Neural progenitor cell (in vitro differentiated cells): ENCODE results near the gene CREBL2. TPM values are rescaled to one million over a fixed set of nuclear protein-coding genes. Genes with fewer than 3 reads are reported as not detected.
A peak's percentile ranks its signal among the peaks of the same experiment; 100 is the strongest.
"Not testable (repeated sequence)": the region's sequence is repeated elsewhere in the genome, so short reads cannot be mapped to it uniquely, and the experiment has no call there.

Experiments
- DNase-seq: peaks from one replicate; pipeline ENCODE4 v3.0.0-alpha.2; 2016; ENCODE audit warnings: low spot score
- H2AFZ ChIP-seq: fragments of 200-600 bp; sonication (generic); replicated peaks from 2 replicates; pipeline ENCODE4 v1.6.1; 2016; ENCODE audit warnings: antibody characterized with exemption
- H3F3A ChIP-seq: fragments of 200-600 bp; sonication (generic); 2 replicates; pipeline ENCODE4 v1.6.1; 2016; ENCODE audit warnings: antibody characterized with exemption, low read depth
- H3K27ac ChIP-seq: fragments of 200-600 bp; sonication (generic); 2 replicates; pipeline ENCODE4 v1.5.1; 2016; ENCODE audit warnings: mild to moderate bottlenecking
- H3K27me3 ChIP-seq: fragments of 200-600 bp; sonication (generic); 2 replicates; pipeline ENCODE4 v1.6.1; 2016; ENCODE audit warnings: mild to moderate bottlenecking, moderate library complexity
- H3K36me3 ChIP-seq: fragments of 200-600 bp; sonication (generic); 2 replicates; pipeline ENCODE4 v1.5.1; 2016
- H3K4me1 ChIP-seq: fragments of 200-600 bp; sonication (generic); 2 replicates; pipeline ENCODE4 v1.6.1; 2016; ENCODE audit warnings: mixed run types
- H3K4me2 ChIP-seq: fragments of 200-600 bp; sonication (generic); 2 replicates; pipeline ENCODE4 v1.6.1; 2016
- H3K4me3 ChIP-seq: fragments of 200-600 bp; sonication (generic); 2 replicates; pipeline ENCODE4 v1.5.1; 2016
- H3K79me2 ChIP-seq: fragments of 200-600 bp; sonication (generic); 2 replicates; pipeline ENCODE4 v1.6.1; 2016; ENCODE audit warnings: low read depth
- H3K9ac ChIP-seq: fragments of 200-600 bp; sonication (generic); 2 replicates; pipeline ENCODE4 v1.6.1; 2016
- H3K9me3 ChIP-seq: fragments of 200-600 bp; sonication (generic); 2 replicates; pipeline ENCODE4 v1.5.1; 2016; ENCODE audit warnings: low read depth
- H4K20me1 ChIP-seq: fragments of 200-600 bp; sonication (generic); 2 replicates; pipeline ENCODE4 v1.6.1; 2016; ENCODE audit warnings: low read depth
- H3K27ac Mint-ChIP-seq: 3 replicates; pipeline ENCODE4 v1.8.0; 2021; ENCODE audit warnings: mixed read lengths
- H3K27me3 Mint-ChIP-seq: 2 replicates; pipeline ENCODE4 v1.8.0; 2022; ENCODE audit warnings: low read depth, mild to moderate bottlenecking, inconsistent platforms, moderate library complexity, mixed read lengths; ENCODE audit not compliant: insufficient read depth
- H3K36me3 Mint-ChIP-seq: 3 replicates; pipeline ENCODE4 v1.8.0; 2021; ENCODE audit warnings: mixed read lengths
- H3K4me1 Mint-ChIP-seq: 3 replicates; pipeline ENCODE4 v1.8.0; 2021; ENCODE audit warnings: mixed read lengths
- H3K4me3 Mint-ChIP-seq: 3 replicates; pipeline ENCODE4 v1.8.0; 2021; ENCODE audit warnings: mild to moderate bottlenecking, moderate library complexity, mixed read lengths
- H3K9me3 Mint-ChIP-seq: 3 replicates; pipeline ENCODE4 v1.8.0; 2020; ENCODE audit warnings: mixed read lengths
- CTCF ChIP-seq: fragments of 200-600 bp; sonication (generic); IDR thresholded peaks from 2 replicates; pipeline ENCODE4 v1.5.1; 2017; ENCODE audit warnings: antibody characterized with exemption, mild to moderate bottlenecking
- EZH2 ChIP-seq: fragments of 200-600 bp; sonication (generic); IDR thresholded peaks from 2 replicates; pipeline ENCODE4 v1.6.1; 2017; ENCODE audit warnings: antibody characterized with exemption, mild to moderate bottlenecking, moderate library complexity
- EZH2phosphoT487 ChIP-seq: fragments of 200-600 bp; sonication (generic); IDR thresholded peaks from 2 replicates; pipeline ENCODE4 v1.6.1; 2017; ENCODE audit warnings: antibody characterized with exemption
- total RNA-seq: library from RNA; depleted of rRNA; stranded (reverse); fragments of >200 nt; gene quantifications from 2 replicates; pipeline ENCODE4 v1.2.3, GENCODE V29; 2015; ENCODE audit warnings: low replicate concordance

The CREBL2 gene
- total RNA-seq, 1 donor from 2014 or later: 31.4 TPM

DNA sequence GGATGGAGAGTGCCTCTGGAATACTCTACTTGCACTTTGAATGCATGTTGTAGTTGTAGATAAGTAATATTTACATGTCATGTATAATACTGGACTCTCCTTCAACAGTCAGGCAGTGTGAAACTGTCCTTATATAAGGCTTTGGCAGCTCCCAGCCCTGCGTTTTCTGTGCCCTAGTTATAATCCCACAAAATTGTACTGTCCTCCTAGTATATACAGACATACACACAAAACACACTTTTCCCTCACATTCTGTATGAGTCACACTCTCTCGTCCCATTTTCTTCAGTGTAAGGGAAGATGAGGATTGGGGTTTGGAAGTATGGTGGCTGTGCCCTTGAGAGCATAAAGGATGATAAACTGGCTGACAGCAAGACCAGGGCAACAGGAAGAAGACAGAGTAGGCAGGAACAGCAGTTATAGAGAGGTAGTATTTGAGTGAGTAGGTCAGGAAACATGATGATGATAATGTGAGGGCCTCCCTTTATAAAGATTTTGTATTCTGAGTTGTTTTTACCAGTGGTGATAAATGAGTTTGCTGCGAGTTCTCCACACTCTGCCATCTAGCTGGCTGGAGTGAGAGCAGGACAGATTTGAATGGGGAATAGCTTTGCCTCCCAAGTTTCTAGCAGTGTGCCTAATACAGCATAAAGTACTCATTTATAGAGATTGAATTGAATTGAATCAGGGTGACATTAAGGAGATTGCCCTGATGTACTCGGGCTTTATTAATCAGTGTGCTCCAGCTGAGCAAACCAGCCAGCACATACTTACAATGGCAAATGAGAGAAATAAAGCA, 5.0 kb downstream of the CREBL2 start:
- no peak overlapping the region for H3K4me3 Mint-ChIP-seq
- Histone ChIP-seq H3K9ac (no peak overlapping the region), H3K9me3 (no peaks in the 10 kb centered on the region), H3K4me2 (peak overlapping the region; percentile 14), H4K20me1 (no peaks in the 10 kb centered on the region), H3F3A (peaks cover 19% of the 10 kb centered on the region), H3K36me3 (no peaks in the 10 kb centered on the region), H3K27me3 (no peaks in the 10 kb centered on the region), H3K4me1 (peaks cover 21% of the 10 kb centered on the region), H3K4me3 (no peak overlapping the region), H3K79me2 (peaks cover 34% of the 10 kb centered on the region), H3K27ac (no peak overlapping the region), H2AFZ (no peak overlapping the region)
- no peak for DNase-seq
- no peak overlapping the region for H3K27ac Mint-ChIP-seq
- peaks cover 7% of the 10 kb centered on the region for H3K36me3 Mint-ChIP-seq
- H3K4me1 Mint-ChIP-seq: peaks cover 27% of the 10 kb centered on the region
- TF ChIP-seq EZH2phosphoT487 (no peak), EZH2 (no peak), CTCF (no peak)
- H3K9me3 Mint-ChIP-seq: peaks cover 4% of the 10 kb centered on the region
- H3K27me3 Mint-ChIP-seq: no peaks in the 10 kb centered on the region

GRCh38 chr12:12618064-12618463, 6.4 kb downstream of the CREBL2 start:
- not testable (repeated sequence) for DNase-seq, H3K36me3 Mint-ChIP-seq, H3K27me3 ChIP-seq, H3K9me3 Mint-ChIP-seq, H2AFZ ChIP-seq, H3K4me3 ChIP-seq, H3K27ac ChIP-seq, H3F3A ChIP-seq, H3K9ac ChIP-seq, H3K4me2 ChIP-seq, H3K4me3 Mint-ChIP-seq, H3K9me3 ChIP-seq, H3K27me3 Mint-ChIP-seq, H4K20me1 ChIP-seq, H3K36me3 ChIP-seq, H3K27ac Mint-ChIP-seq
- H3K79me2 ChIP-seq: peaks cover 27% of the 10 kb centered on the region
- peaks cover 14% of the 10 kb centered on the region for H3K4me1 ChIP-seq
- peaks cover 19% of the 10 kb centered on the region for H3K4me1 Mint-ChIP-seq

DNA sequence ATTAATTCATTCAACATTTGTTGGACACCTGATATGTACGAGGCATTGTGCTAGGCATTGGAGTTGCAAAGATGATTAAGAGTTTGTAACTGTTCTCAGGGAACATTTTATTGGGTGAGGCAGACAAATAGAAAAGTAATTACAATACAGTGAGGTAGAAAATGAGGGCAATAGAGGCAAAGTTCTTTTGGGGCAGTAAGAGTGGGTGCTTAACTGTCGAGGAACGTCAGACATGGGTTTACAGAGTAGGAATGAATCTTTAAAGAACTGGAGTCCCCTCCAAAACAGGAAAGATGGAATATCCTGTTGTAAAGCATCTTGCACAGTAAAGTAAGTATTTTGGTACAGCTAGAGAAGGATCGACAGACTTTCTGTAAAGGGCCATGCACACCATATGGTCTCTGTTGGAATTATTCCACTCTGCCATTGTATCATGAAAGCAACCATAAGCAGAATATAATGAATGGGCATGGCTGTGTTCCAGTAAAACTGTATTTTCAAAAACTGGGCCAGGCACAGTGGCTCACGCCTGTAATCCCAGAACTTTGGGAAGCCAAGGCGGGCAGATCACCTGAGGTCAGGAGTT, 9.1 kb downstream of the CREBL2 start:
- DNase-seq: no peak
- Mint-ChIP-seq H3K9me3 (peaks cover 10% of the 10 kb centered on the region), H3K36me3 (peaks cover 16% of the 10 kb centered on the region), H3K4me3 (no peak overlapping the region), H3K27ac (no peak overlapping the region), H3K4me1 (peaks cover 12% of the 10 kb centered on the region), H3K27me3 (no peaks in the 10 kb centered on the region)
- no peaks in the 10 kb centered on the region for H3K36me3 ChIP-seq
- peaks cover 20% of the 10 kb centered on the region for H3F3A ChIP-seq
- no peak overlapping the region for H3K9ac ChIP-seq
- H3K4me1 ChIP-seq: peaks cover 19% of the 10 kb centered on the region
- H3K27ac ChIP-seq: no peak overlapping the region
- H3K9me3 ChIP-seq: no peaks in the 10 kb centered on the region
- H3K79me2 ChIP-seq: peaks cover 7% of the 10 kb centered on the region
- no peak overlapping the region for H2AFZ ChIP-seq
- TF ChIP-seq CTCF (no peak), EZH2 (no peak), EZH2phosphoT487 (no peak)
- peaks cover 7% of the 10 kb centered on the region for H4K20me1 ChIP-seq
- no peaks in the 10 kb centered on the region for H3K27me3 ChIP-seq
- H3K4me2 ChIP-seq: no peak overlapping the region
- H3K4me3 ChIP-seq: no peak overlapping the region

- peaks cover 4% of the 10 kb centered on the region for H3K79me2 ChIP-seq
- H3K4me1 Mint-ChIP-seq: peaks cover under 1% of the 10 kb centered on the region
- peaks cover 10% of the 10 kb centered on the region for H3K9me3 Mint-ChIP-seq
- no peaks in the 10 kb centered on the region for H3K36me3 ChIP-seq
- H3K27me3 Mint-ChIP-seq: no peaks in the 10 kb centered on the region
- no peak overlapping the region for H3K9ac ChIP-seq
- TF ChIP-seq EZH2 (no peak), CTCF (no peak), EZH2phosphoT487 (no peak)
- H3K9me3 ChIP-seq: no peaks in the 10 kb centered on the region
- H3K4me3 Mint-ChIP-seq: no peak overlapping the region
- H3F3A ChIP-seq: peaks cover 17% of the 10 kb centered on the region
- no peak overlapping the region for H3K27ac Mint-ChIP-seq
- no peak overlapping the region for H3K4me3 ChIP-seq
- H3K4me1 ChIP-seq: peaks cover 10% of the 10 kb centered on the region
- H3K27ac ChIP-seq: peak overlapping the region; percentile 51
- H2AFZ ChIP-seq: no peak overlapping the region
- H3K4me2 ChIP-seq: no peak overlapping the region
- H3K27me3 ChIP-seq: no peaks in the 10 kb centered on the region
- peaks cover 7% of the 10 kb centered on the region for H4K20me1 ChIP-seq
- peaks cover 14% of the 10 kb centered on the region for H3K36me3 Mint-ChIP-seq
- no peak for DNase-seq
These were observed 10.7 kb downstream of the CREBL2 start for GRCh38 chr12:12622418-12622817.
